ENCODE data around the gene NUF2.

NUF2 gene

GRCh38 chr1:163378554-163378953 is 56.8 kb downstream of the NUF2 start:
- Histone ChIP-seq H3K4me1 (ENCODE audit: low read length) (no peaks in the 10 kb centered on the region), H2AFZ (ENCODE audit: low read length) (no peak overlapping the region), H3K36me3 (replicated peaks; ENCODE audit: insufficient read depth, low read length) (no peaks in the 10 kb centered on the region), H3K9me3 (replicated peaks; ENCODE audit: insufficient read depth, low read length) (no peaks in the 10 kb centered on the region), H3K27ac (ENCODE audit: low read length) (no peak overlapping the region), H3K9ac (ENCODE audit: low read length) (no peak overlapping the region), H3K4me3 (ENCODE audit: low read length) (no peak overlapping the region), H3K27me3 (replicated peaks; ENCODE audit: insufficient read depth, low read length) (no peaks in the 10 kb centered on the region), H3K9me2 (replicated peaks; ENCODE audit: insufficient read depth, low read length) (no peaks in the 10 kb centered on the region), H3K79me2 (ENCODE audit: low read length) (no peaks in the 10 kb centered on the region), H4K20me1 (ENCODE audit: insufficient read depth, low read length) (no peaks in the 10 kb centered on the region), H3F3A (ENCODE audit: insufficient read depth, low read length) (no peaks in the 10 kb centered on the region), H3K4me2 (ENCODE audit: low read depth, low read length) (no peak overlapping the region)
- no peak for DNase-seq
- TF ChIP-seq EZH2 (optimal IDR thresholded peaks at IDR 0.05; ENCODE audit: low read depth, low read length) (no peak), CTCF (IDR thresholded peaks at IDR 0.05; ENCODE audit: low read length) (no peak), EZH2phosphoT487 (IDR thresholded peaks at IDR 0.05; ENCODE audit: low read length) (no peak)

GRCh38 chr1:163379801-163380200 is 58.0 kb downstream of the NUF2 start:
- no peaks in the 10 kb centered on the region for H3K36me3 ChIP-seq (replicated peaks; ENCODE audit: insufficient read depth, low read length)
- H3K4me1 ChIP-seq (ENCODE audit: low read length) = no peaks in the 10 kb centered on the region
- H3K4me3 ChIP-seq (ENCODE audit: low read length) = no peak overlapping the region
- no peak for TF ChIP-seq CTCF (IDR thresholded peaks at IDR 0.05; ENCODE audit: low read length)
- no peak for TF ChIP-seq EZH2 (optimal IDR thresholded peaks at IDR 0.05; ENCODE audit: low read depth, low read length)
- TF ChIP-seq EZH2phosphoT487 (IDR thresholded peaks at IDR 0.05; ENCODE audit: low read length) = no peak
- H3K79me2 ChIP-seq (ENCODE audit: low read length) = no peaks in the 10 kb centered on the region
- no peak for DNase-seq
- no peaks in the 10 kb centered on the region for H3K27me3 ChIP-seq (replicated peaks; ENCODE audit: insufficient read depth, low read length)
- H2AFZ ChIP-seq (ENCODE audit: low read length) = no peak overlapping the region
- H3K9me3 ChIP-seq (replicated peaks; ENCODE audit: insufficient read depth, low read length) = no peaks in the 10 kb centered on the region
- no peak overlapping the region for H3K27ac ChIP-seq (ENCODE audit: low read length)
- no peaks in the 10 kb centered on the region for H4K20me1 ChIP-seq (ENCODE audit: insufficient read depth, low read length)
- H3K4me2 ChIP-seq (ENCODE audit: low read depth, low read length) = no peak overlapping the region
- H3K9me2 ChIP-seq (replicated peaks; ENCODE audit: insufficient read depth, low read length) = no peaks in the 10 kb centered on the region
- no peak overlapping the region for H3K9ac ChIP-seq (ENCODE audit: low read length)
- H3F3A ChIP-seq (ENCODE audit: insufficient read depth, low read length) = no peaks in the 10 kb centered on the region

- Histone ChIP-seq H4K20me1 (ENCODE audit: insufficient read depth, low read length) (no peaks in the 10 kb centered on the region), H3K9ac (ENCODE audit: low read length) (no peak overlapping the region), H3K4me1 (ENCODE audit: low read length) (no peaks in the 10 kb centered on the region), H3K9me2 (replicated peaks; ENCODE audit: insufficient read depth, low read length) (no peaks in the 10 kb centered on the region), H3K27ac (ENCODE audit: low read length) (no peak overlapping the region), H2AFZ (ENCODE audit: low read length) (no peak overlapping the region), H3F3A (ENCODE audit: insufficient read depth, low read length) (no peaks in the 10 kb centered on the region), H3K9me3 (replicated peaks; ENCODE audit: insufficient read depth, low read length) (no peaks in the 10 kb centered on the region), H3K4me3 (ENCODE audit: low read length) (no peak overlapping the region), H3K4me2 (ENCODE audit: low read depth, low read length) (no peak overlapping the region), H3K27me3 (replicated peaks; ENCODE audit: insufficient read depth, low read length) (no peaks in the 10 kb centered on the region), H3K79me2 (ENCODE audit: low read length) (no peaks in the 10 kb centered on the region), H3K36me3 (replicated peaks; ENCODE audit: insufficient read depth, low read length) (no peaks in the 10 kb centered on the region)
- no peak for DNase-seq
- TF ChIP-seq CTCF (IDR thresholded peaks at IDR 0.05; ENCODE audit: low read length) (no peak), EZH2 (optimal IDR thresholded peaks at IDR 0.05; ENCODE audit: low read depth, low read length) (no peak), EZH2phosphoT487 (IDR thresholded peaks at IDR 0.05; ENCODE audit: low read length) (no peak)
Measured at GRCh38 chr1:163381487-163382184, 59.9 kb downstream of the NUF2 start.

All from MM.1S (cell line).